ENCODE measurements around the gene MATK. TPM values are rescaled to one million over a fixed set of nuclear protein-coding genes. Genes with fewer than 3 reads are reported as not detected.
"Not testable (repeated sequence)": the region's sequence is repeated elsewhere in the genome, so short reads cannot be mapped to it uniquely, and the experiment has no call there.

Gene MATK
- total RNA-seq, 1 experiment from 2014 or later: 0.29 TPM

- H3K4me1 ChIP-seq; H3K36me3 ChIP-seq (ENCODE audit: control insufficient read depth, insufficient read depth, low read length); intact Hi-C loops (cut with micrococcal nuclease; ENCODE audit: unreplicated experiment); BruUV-seq (replicated peaks); H3K27me3 ChIP-seq (replicated peaks; ENCODE audit: control insufficient read depth, insufficient read depth, low read length); H3K9me3 Mint-ChIP-seq (ENCODE audit: unreplicated experiment); H3K27me3 Mint-ChIP-seq (ENCODE audit: insufficient read depth, unreplicated experiment); H3K4me1 Mint-ChIP-seq (ENCODE audit: low read depth, unreplicated experiment); H3K9me3 ChIP-seq; H3K4me3 Mint-ChIP-seq (ENCODE audit: unreplicated experiment); H3K27ac Mint-ChIP-seq (ENCODE audit: unreplicated experiment); H3K4me3 ChIP-seq (ENCODE audit: low read depth, low read length); CTCF ChIA-PET; POLR2A ChIA-PET; DNase-seq: not testable (repeated sequence)
- H3K36me3 Mint-ChIP-seq (ENCODE audit: insufficient read depth, unreplicated experiment): peaks cover 31% of the 10 kb centered on the region
These were observed 28.5 kb downstream of the MATK start for GRCh38 chr19:3757705-3758104.

- Mint-ChIP-seq H3K36me3 (ENCODE audit: insufficient read depth, unreplicated experiment) (peaks cover 38% of the 10 kb centered on the region), H3K4me1 (ENCODE audit: low read depth, unreplicated experiment) (no peaks in the 10 kb centered on the region), H3K4me3 (ENCODE audit: unreplicated experiment) (no peak overlapping the region), H3K9me3 (ENCODE audit: unreplicated experiment) (no peaks in the 10 kb centered on the region), H3K27me3 (ENCODE audit: insufficient read depth, unreplicated experiment) (no peaks in the 10 kb centered on the region), H3K27ac (ENCODE audit: unreplicated experiment) (no peak overlapping the region)
- TF ChIP-seq, protein P1, sequence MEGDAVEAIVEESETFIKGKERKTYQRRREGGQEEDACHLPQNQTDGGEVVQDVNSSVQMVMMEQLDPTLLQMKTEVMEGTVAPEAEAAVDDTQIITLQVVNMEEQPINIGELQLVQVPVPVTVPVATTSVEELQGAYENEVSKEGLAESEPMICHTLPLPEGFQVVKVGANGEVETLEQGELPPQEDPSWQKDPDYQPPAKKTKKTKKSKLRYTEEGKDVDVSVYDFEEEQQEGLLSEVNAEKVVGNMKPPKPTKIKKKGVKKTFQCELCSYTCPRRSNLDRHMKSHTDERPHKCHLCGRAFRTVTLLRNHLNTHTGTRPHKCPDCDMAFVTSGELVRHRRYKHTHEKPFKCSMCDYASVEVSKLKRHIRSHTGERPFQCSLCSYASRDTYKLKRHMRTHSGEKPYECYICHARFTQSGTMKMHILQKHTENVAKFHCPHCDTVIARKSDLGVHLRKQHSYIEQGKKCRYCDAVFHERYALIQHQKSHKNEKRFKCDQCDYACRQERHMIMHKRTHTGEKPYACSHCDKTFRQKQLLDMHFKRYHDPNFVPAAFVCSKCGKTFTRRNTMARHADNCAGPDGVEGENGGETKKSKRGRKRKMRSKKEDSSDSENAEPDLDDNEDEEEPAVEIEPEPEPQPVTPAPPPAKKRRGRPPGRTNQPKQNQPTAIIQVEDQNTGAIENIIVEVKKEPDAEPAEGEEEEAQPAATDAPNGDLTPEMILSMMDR (IDR thresholded peaks at IDR 0.05; ENCODE audit: insufficient read depth in 1 of 2, low read depth in 1 of 2, low read length in 1 of 2, severe bottlenecking in 1 of 2, unreplicated experiment in 1 of 2): no peak
- H3K36me3 ChIP-seq (ENCODE audit: control insufficient read depth, insufficient read depth, low read length): peaks cover 2% of the 10 kb centered on the region
- POLR2A ChIA-PET: no interaction called here
- no peak for DNase-seq
- no peaks in the 10 kb centered on the region for H3K9me3 ChIP-seq
- H3K4me1 ChIP-seq: no peaks in the 10 kb centered on the region; the same call in 1 of the 2 replicates
- H3K27me3 ChIP-seq (replicated peaks; ENCODE audit: control insufficient read depth, insufficient read depth, low read length): no peaks in the 10 kb centered on the region
- no TSS peak for BruUV-seq (replicated peaks)
- intact Hi-C loops (cut with micrococcal nuclease; ENCODE audit: unreplicated experiment): no loop called here
- CTCF ChIA-PET: interaction anchor here (0.6 kb wide), 1 partner anchor 9 kb away, joined by 3 read pairs; the partner anchor contains the start of gene MRPL54
- no peak overlapping the region for H3K4me3 ChIP-seq (ENCODE audit: low read depth, low read length)
These were observed 32.4 kb downstream of the MATK start for GRCh38 chr19:3753631-3754410.

- no peaks in the 10 kb centered on the region for H3K4me1 Mint-ChIP-seq (ENCODE audit: low read depth, unreplicated experiment)
- ChIA-PET POLR2A (interaction anchor here (0.6 kb wide), 1 partner anchor 1959 kb away, joined by 6 read pairs; no protein-coding TSS in a partner anchor), CTCF (no interaction called here)
- no peaks in the 10 kb centered on the region for H3K27me3 Mint-ChIP-seq (ENCODE audit: insufficient read depth, unreplicated experiment)
- Histone ChIP-seq H3K36me3 (ENCODE audit: control insufficient read depth, insufficient read depth, low read length) (peaks cover 2% of the 10 kb centered on the region), H3K4me1 (no peaks in the 10 kb centered on the region; the same call in 1 of the 2 replicates), H3K27me3 (replicated peaks; ENCODE audit: control insufficient read depth, insufficient read depth, low read length) (no peaks in the 10 kb centered on the region), H3K4me3 (ENCODE audit: low read depth, low read length) (no peak overlapping the region), H3K9me3 (no peaks in the 10 kb centered on the region)
- peaks cover 44% of the 10 kb centered on the region for H3K36me3 Mint-ChIP-seq (ENCODE audit: insufficient read depth, unreplicated experiment)
- BruUV-seq (replicated peaks): no TSS peak
- TF ChIP-seq, protein P1 (IDR thresholded peaks at IDR 0.05; ENCODE audit: insufficient read depth in 1 of 2, low read depth in 1 of 2, low read length in 1 of 2, severe bottlenecking in 1 of 2, unreplicated experiment in 1 of 2): no peak
- H3K4me3 Mint-ChIP-seq (ENCODE audit: unreplicated experiment): no peak overlapping the region
- H3K9me3 Mint-ChIP-seq (ENCODE audit: unreplicated experiment): no peaks in the 10 kb centered on the region
- no peak for DNase-seq
- intact Hi-C loops (cut with micrococcal nuclease; ENCODE audit: unreplicated experiment): no loop called here
- H3K27ac Mint-ChIP-seq (ENCODE audit: unreplicated experiment): no peak overlapping the region
These were observed 33.7 kb downstream of the MATK start for GRCh38 chr19:3752492-3752891.
